Dendritic cell treated with granulocyte-macrophage colony-stimulating factor and Interleukin-4, amounts not matched to agents 40 ng/mL and 50 ng/mL, for 4 days (primary cell): ENCODE measurements around the gene KRT83.
"Not testable (repeated sequence)": the region's sequence is repeated elsewhere in the genome, so short reads cannot be mapped to it uniquely, and the experiment has no call there.

Experiments used
- H3K27ac Mint-ChIP-seq: one replicate; pipeline ENCODE4 v1.8.0; 2022; ENCODE audit warnings: mild to moderate bottlenecking, mixed read lengths
- H3K27me3 Mint-ChIP-seq: one replicate; pipeline ENCODE4 v1.8.0; 2022; ENCODE audit warnings: mild to moderate bottlenecking, mixed read lengths
- H3K36me3 Mint-ChIP-seq: one replicate; pipeline ENCODE4 v1.8.0; 2022; ENCODE audit warnings: low read depth, mixed read lengths
- H3K4me1 Mint-ChIP-seq: one replicate; pipeline ENCODE4 v1.8.0; 2022; ENCODE audit warnings: low read depth, mixed read lengths
- H3K4me3 Mint-ChIP-seq: one replicate; pipeline ENCODE4 v1.8.0; 2022; ENCODE audit warnings: mild to moderate bottlenecking, moderate library complexity, mixed read lengths
- H3K9me3 Mint-ChIP-seq: one replicate; pipeline ENCODE4 v1.8.0; 2022; ENCODE audit warnings: mixed read lengths
- intact Hi-C: fragments of 100-400 bp; cut with micrococcal nuclease; formaldehyde crosslinking; loops from one replicate; pipeline ENCODE4 v1.15.0; 2022

The KRT83 gene

GRCh38 chr12:52347551-52348510 is 26.6 kb upstream of the KRT83 start:
- Mint-ChIP-seq H3K9me3 (no peaks in the 10 kb centered on the region), H3K4me1 (no peaks in the 10 kb centered on the region), H3K4me3 (no peak overlapping the region), H3K27ac (no peak overlapping the region), H3K27me3 (peaks cover 22% of the 10 kb centered on the region), H3K36me3 (no peaks in the 10 kb centered on the region)
- intact Hi-C loops, result no loop called here

- H3K27me3 Mint-ChIP-seq, result peaks cover 15% of the 10 kb centered on the region
- H3K9me3 Mint-ChIP-seq, result no peaks in the 10 kb centered on the region
- intact Hi-C loops, result no loop called here
- no peak overlapping the region for H3K4me3 Mint-ChIP-seq
- no peak overlapping the region for H3K27ac Mint-ChIP-seq
- no peaks in the 10 kb centered on the region for H3K36me3 Mint-ChIP-seq
- no peaks in the 10 kb centered on the region for H3K4me1 Mint-ChIP-seq
Observed at GRCh38 chr12:52347016-52347415, 25.8 kb upstream of the KRT83 start.

GRCh38 chr12:52346593-52346992 is 25.4 kb upstream of the KRT83 start:
- intact Hi-C loops, result no loop called here
- Mint-ChIP-seq H3K36me3 (no peaks in the 10 kb centered on the region), H3K9me3 (no peaks in the 10 kb centered on the region), H3K27ac (no peak overlapping the region), H3K4me1 (no peaks in the 10 kb centered on the region), H3K4me3 (no peak overlapping the region), H3K27me3 (peaks cover 16% of the 10 kb centered on the region)

GRCh38 chr12:52345041-52345440 is 23.8 kb upstream of the KRT83 start:
- H3K4me1 Mint-ChIP-seq, H3K36me3 Mint-ChIP-seq, H3K9me3 Mint-ChIP-seq, H3K27ac Mint-ChIP-seq, intact Hi-C loops, H3K4me3 Mint-ChIP-seq: not testable (repeated sequence)
- peaks cover 18% of the 10 kb centered on the region for H3K27me3 Mint-ChIP-seq

GRCh38 chr12:52344111-52344510 is 22.9 kb upstream of the KRT83 start:
- Mint-ChIP-seq H3K27me3 (peaks cover 14% of the 10 kb centered on the region), H3K4me1 (no peaks in the 10 kb centered on the region), H3K4me3 (no peak overlapping the region), H3K9me3 (no peaks in the 10 kb centered on the region), H3K36me3 (no peaks in the 10 kb centered on the region), H3K27ac (no peak overlapping the region)
- intact Hi-C loops, result no loop called here

GRCh38 chr12:52343550-52343949 is 22.4 kb upstream of the KRT83 start:
- Mint-ChIP-seq H3K9me3 (no peaks in the 10 kb centered on the region), H3K4me1 (no peaks in the 10 kb centered on the region), H3K27ac (no peak overlapping the region), H3K4me3 (no peak overlapping the region), H3K27me3 (peaks cover 18% of the 10 kb centered on the region), H3K36me3 (no peaks in the 10 kb centered on the region)
- intact Hi-C loops, result no loop called here

GRCh38 chr12:52342781-52343490 is 21.7 kb upstream of the KRT83 start:
- H3K27ac Mint-ChIP-seq, result no peak overlapping the region
- H3K4me3 Mint-ChIP-seq, result no peak overlapping the region
- H3K27me3 Mint-ChIP-seq, result peaks cover 17% of the 10 kb centered on the region
- H3K36me3 Mint-ChIP-seq, result no peaks in the 10 kb centered on the region
- intact Hi-C loops, result no loop called here
- no peaks in the 10 kb centered on the region for H3K4me1 Mint-ChIP-seq
- no peaks in the 10 kb centered on the region for H3K9me3 Mint-ChIP-seq

- Mint-ChIP-seq H3K4me1 (no peaks in the 10 kb centered on the region), H3K27ac (no peak overlapping the region), H3K36me3 (no peaks in the 10 kb centered on the region), H3K9me3 (peaks cover 9% of the 10 kb centered on the region), H3K4me3 (no peak overlapping the region), H3K27me3 (peaks cover 17% of the 10 kb centered on the region)
- intact Hi-C loops, result no loop called here
Observed at GRCh38 chr12:52341066-52341580, 19.9 kb upstream of the KRT83 start.

GRCh38 chr12:52338241-52338960 is 17.2 kb upstream of the KRT83 start:
- intact Hi-C loops, result no loop called here
- Mint-ChIP-seq H3K27ac (no peak overlapping the region), H3K27me3 (peaks cover 14% of the 10 kb centered on the region), H3K4me3 (no peak overlapping the region), H3K9me3 (peaks cover 9% of the 10 kb centered on the region), H3K36me3 (no peaks in the 10 kb centered on the region), H3K4me1 (no peaks in the 10 kb centered on the region)

GRCh38 chr12:52337054-52337453 is 15.9 kb upstream of the KRT83 start:
- Mint-ChIP-seq H3K36me3 (no peaks in the 10 kb centered on the region), H3K4me3 (no peak overlapping the region), H3K27ac (no peak overlapping the region), H3K27me3 (peaks cover 14% of the 10 kb centered on the region), H3K9me3 (peaks cover 9% of the 10 kb centered on the region), H3K4me1 (no peaks in the 10 kb centered on the region)
- intact Hi-C loops, result no loop called here

GRCh38 chr12:52336641-52337040 is 15.4 kb upstream of the KRT83 start:
- no peak overlapping the region for H3K4me3 Mint-ChIP-seq

GRCh38 chr12:52335598-52336262 is 14.5 kb upstream of the KRT83 start:
- Mint-ChIP-seq H3K4me3 (no peak overlapping the region), H3K4me1 (no peaks in the 10 kb centered on the region), H3K27me3 (peaks cover 12% of the 10 kb centered on the region), H3K27ac (no peak overlapping the region), H3K36me3 (no peaks in the 10 kb centered on the region), H3K9me3 (peaks cover 9% of the 10 kb centered on the region)
- intact Hi-C loops, result no loop called here

More at GRCh38 chr12:52336641-52337040, 15.4 kb upstream of the KRT83 start:
- Mint-ChIP-seq H3K36me3 (no peaks in the 10 kb centered on the region), H3K4me1 (no peaks in the 10 kb centered on the region), H3K27ac (no peak overlapping the region), H3K27me3 (peaks cover 14% of the 10 kb centered on the region), H3K9me3 (peaks cover 9% of the 10 kb centered on the region)
- intact Hi-C loops, result no loop called here

GRCh38 chr12:52334185-52334584 is 13.0 kb upstream of the KRT83 start:
- Mint-ChIP-seq H3K27me3 (peaks cover 14% of the 10 kb centered on the region), H3K36me3 (no peaks in the 10 kb centered on the region), H3K4me1 (no peaks in the 10 kb centered on the region), H3K4me3 (no peak overlapping the region), H3K27ac (no peak overlapping the region), H3K9me3 (peaks cover 9% of the 10 kb centered on the region)
- intact Hi-C loops, result no loop called here
